H1 (cell line): ENCODE results near the gene KRAS. TPM values are rescaled to one million over a fixed set of nuclear protein-coding genes. Genes with fewer than 3 reads are reported as not detected.

Experiments
- ASH2L ChIP-seq: fragments of 200-600, 300-600 bp; sonication (generic); IDR thresholded peaks from one replicate; pipeline ENCODE4 v1.7.1; 2017; ENCODE audit warnings: low read length
- BACH1 ChIP-seq: IDR thresholded peaks from 2 replicates; pipeline ENCODE4 v1.6.1; 2012; ENCODE audit warnings: low read length, improper control_type of control experiment
- BRCA1 ChIP-seq: IDR thresholded peaks from 2 replicates; pipeline ENCODE4 v1.6.1; 2012; ENCODE audit warnings: low read depth, low read length, improper control_type of control experiment
- CHD1 ChIP-seq: IDR thresholded peaks from 2 replicates; pipeline ENCODE4 v1.6.1; 2012; ENCODE audit warnings: low read depth, low read length, improper control_type of control experiment
- CHD2 ChIP-seq: IDR thresholded peaks from 2 replicates; pipeline ENCODE4 v1.6.1; 2012; ENCODE audit warnings: low read length, improper control_type of control experiment
- E2F6 ChIP-seq: IDR thresholded peaks from 2 replicates; pipeline ENCODE4 v1.6.1; 2012; ENCODE audit warnings: inconsistent platforms
- GTF2F1 ChIP-seq: IDR thresholded peaks from 2 replicates; pipeline ENCODE4 v1.6.1; 2012; ENCODE audit warnings: low read depth, low read length, improper control_type of control experiment, borderline replicate concordance
- JUN ChIP-seq: IDR thresholded peaks from 2 replicates; pipeline ENCODE4 v1.6.1; 2011; ENCODE audit warnings: low read depth, mild to moderate bottlenecking, improper control_type of control experiment, low read length
- KDM1A ChIP-seq: fragments of 200-600, 300-600 bp; sonication (generic); IDR thresholded peaks from 2 replicates; pipeline ENCODE4 v1.7.1; 2016; ENCODE audit warnings: mild to moderate bottlenecking, low read length, borderline replicate concordance
- KDM5A ChIP-seq: fragments of 200-600 bp; IDR thresholded peaks from 2 replicates; pipeline ENCODE4 v1.7.1; 2012; ENCODE audit warnings: mild to moderate bottlenecking, low read length, inconsistent platforms, mixed read lengths
- MAFK ChIP-seq: IDR thresholded peaks from 2 replicates; pipeline ENCODE4 v1.6.1; 2012; ENCODE audit warnings: low read depth, mild to moderate bottlenecking, improper control_type of control experiment, low read length
- MAX ChIP-seq: IDR thresholded peaks from 2 replicates; pipeline ENCODE4 v1.6.1; 2012; ENCODE audit warnings: inconsistent platforms
- NRF1 ChIP-seq: IDR thresholded peaks from 2 replicates; pipeline ENCODE4 v1.6.1; 2011; ENCODE audit warnings: mild to moderate bottlenecking, low read depth, low read length, improper control_type of control experiment
- PHF8 ChIP-seq: fragments of 200-600 bp; sonication (generic); conservative IDR thresholded peaks from 2 replicates; pipeline ENCODE4 v1.7.1; 2012; ENCODE audit warnings: low read depth, mild to moderate bottlenecking, inconsistent platforms, low read length, moderate library complexity
- POLR2A ChIP-seq, 2 experiments: IDR thresholded peaks; 1 replicate in 1 of 2; 2 replicates in 1 of 2; pipeline ENCODE4 v1.6.1; 2011; ENCODE audit warnings: low read depth in 2 of 2, low read length in 2 of 2, mild to moderate bottlenecking in 2 of 2; ENCODE audit errors: control extremely low read depth in 1 of 2
- POU5F1 ChIP-seq: IDR thresholded peaks from 2 replicates; pipeline ENCODE4 v1.6.1; 2011; ENCODE audit warnings: low read depth, mild to moderate bottlenecking, low read length, moderate library complexity
- RBBP5 ChIP-seq: IDR thresholded peaks from 2 replicates; pipeline ENCODE4 v1.7.1; 2012; ENCODE audit warnings: low read depth, mild to moderate bottlenecking, inconsistent platforms, low read length, moderate library complexity, borderline replicate concordance
- RNF2 ChIP-seq: fragments of 200-900, 300-1000 bp; sonication (generic); IDR thresholded peaks from 2 replicates; pipeline ENCODE4 v1.7.1; 2016; ENCODE audit warnings: borderline replicate concordance, low read depth, mild to moderate bottlenecking, antibody characterized with exemption, low read length; ENCODE audit not compliant: poor library complexity, severe bottlenecking; ENCODE audit errors: missing control alignments
- SAP30 ChIP-seq: fragments of 300-600 bp; sonication (generic); IDR thresholded peaks from 2 replicates; pipeline ENCODE4 v1.7.1; 2012; ENCODE audit warnings: low read length, moderate library complexity, mild to moderate bottlenecking, inconsistent platforms; ENCODE audit not compliant: insufficient read depth, insufficient replicate concordance
- SIRT6 ChIP-seq: IDR thresholded peaks from one replicate; pipeline ENCODE4 v1.7.1; 2012; ENCODE audit warnings: low read length, inconsistent platforms
- SIX5 ChIP-seq: IDR thresholded peaks from 2 replicates; pipeline ENCODE4 v1.6.1; 2011; ENCODE audit warnings: mild to moderate bottlenecking, low read depth, low read length
- SP1 ChIP-seq: IDR thresholded peaks from 2 replicates; pipeline ENCODE4 v1.6.1; 2011; ENCODE audit warnings: low read depth, low read length
- SP2 ChIP-seq: IDR thresholded peaks from 2 replicates; pipeline ENCODE4 v1.6.1; 2012; ENCODE audit warnings: mild to moderate bottlenecking, low read length, inconsistent platforms
- TAF1 ChIP-seq: IDR thresholded peaks from 2 replicates; pipeline ENCODE4 v1.6.1; 2011; ENCODE audit warnings: mild to moderate bottlenecking, low read depth, low read length
- polyA plus RNA-seq, 7 experiments: library from polyadenylated mRNA; depleted of rRNA in 3 of 7; stranded (reverse) in 5 of 7; unstranded in 2 of 7; fragments of >200 nt in 5 of 7; fragments of 200-250 nt in 2 of 7; gene quantifications; 1 replicate in 5 of 7; 2 replicates in 1 of 7; 4 replicates in 1 of 7; pipeline versions ENCODE4 v1.2.1 to v1.2.3, GENCODE V29; 2011 to 2013; ENCODE audit warnings: missing spikeins in 2 of 7, mixed read lengths in 2 of 7
- total RNA-seq: library from RNA; stranded (reverse); fragmentation: NEBNext Ultra II Directional; extraction: Animal tissue kit (Norgen Biotek cat#: 25700); gene quantifications from 2 replicates; pipeline ENCODE4 v1.2.1, GENCODE V29; 2021

KRAS gene
- total and polyA plus RNA-seq, 2 of the 8 experiments (the other 6 are each of a cell fraction or from before 2014, with no cell fraction given) = 24.8 to 64.6 TPM

- TF ChIP-seq TAF1 (peak; percentile 19; the same call in 1 of the 2 replicates), GTF2F1 (no peak), SP1 (no peak), KDM1A (no peak), RNF2 (no peak), POU5F1 (no peak), RBBP5 (no peak), SP2 (no peak), POLR2A (IDR thresholded peaks at IDR 0.05; ENCODE audit: control extremely low read depth in 1 of 2, low read depth in 2 of 2, low read length in 2 of 2) (0 out of 3 replicates have a peak, but pooled peaks of 1 of the 2 experiments have one; percentile 21), JUN (no peak), KDM5A (no peak), SIRT6 (no peak), SAP30 (no peak), CHD1 (no peak), SIX5 (no peak), BRCA1 (no peak), ASH2L (no peak), CHD2 (no peak), PHF8 (peak; percentile 5; the same call in 1 of the 2 replicates), NRF1 (no peak), BACH1 (no peak), E2F6 (no peak), MAX (no peak), MAFK (no peak)
Measured at GRCh38 chr12:25249931-25250738, 594 bp downstream of the KRAS start (continued).
